Astrocyte of the spinal cord (primary cell): ENCODE data around the gene SRF.

Experiments
- DNase-seq: peaks from one replicate; pipeline ENCODE4 v3.0.0; 2011; ENCODE audit warnings: low read depth, low spot score
- H3K4me3 ChIP-seq: 2 replicates; pipeline ENCODE4 v1.5.1; 2011; ENCODE audit warnings: low read depth, mild to moderate bottlenecking, low read length, moderate library complexity
- CTCF ChIP-seq: IDR thresholded peaks from 2 replicates; pipeline ENCODE4 v1.5.1; 2012; ENCODE audit warnings: low read depth, mild to moderate bottlenecking, low read length, inconsistent platforms
- in situ Hi-C: cut with HindIII; loops from 2 replicates; pipeline ENCODE4 v1.10.0; 2017; ENCODE audit warnings: low sequenced_read_pairs

SRF gene

GRCh38 chr6:43183441-43183840, 12.4 kb downstream of the SRF start:
- no peak for DNase-seq
- no peak for TF ChIP-seq CTCF
- H3K4me3 ChIP-seq, result no peak overlapping the region
- in situ Hi-C loops, result no loop called here

GRCh38 chr6:43184268-43184985, 13.4 kb downstream of the SRF start:
- in situ Hi-C loops, result no loop called here
- no peak for DNase-seq
- H3K4me3 ChIP-seq, result no peak overlapping the region
- TF ChIP-seq CTCF, result no peak

GRCh38 chr6:43185391-43185985, 14.4 kb downstream of the SRF start:
- no peak for DNase-seq
- no peak overlapping the region for H3K4me3 ChIP-seq
- in situ Hi-C loops, result no loop called here
- no peak for TF ChIP-seq CTCF

- TF ChIP-seq CTCF, result no peak
- no peak for DNase-seq
- in situ Hi-C loops, result no loop called here
- no peak overlapping the region for H3K4me3 ChIP-seq
These were observed 14.9 kb downstream of the SRF start for GRCh38 chr6:43186019-43186418.

- in situ Hi-C loops, result no loop called here
- H3K4me3 ChIP-seq, result no peak overlapping the region
- no peak for TF ChIP-seq CTCF
- DNase-seq, result no peak
These were observed 15.6 kb downstream of the SRF start for GRCh38 chr6:43186706-43187105.

- H3K4me3 ChIP-seq, result no peak overlapping the region
- no peak for TF ChIP-seq CTCF
- no peak for DNase-seq
- in situ Hi-C loops, result no loop called here
These were observed 16.8 kb downstream of the SRF start for GRCh38 chr6:43187821-43188220.
